Upper lobe of left lung (tissue), 4 donors: ENCODE measurements around the gene BCL2.

Source experiments
- EP300 ChIP-seq, 4 donors: sonication (generic); formaldehyde crosslinking; IDR thresholded peaks; one replicate each; pipeline ENCODE4 v1.5.1; 2017; ENCODE audit warnings: antibody characterized with exemption in 4 of 4, control low read depth in 2 of 4
- POLR2A ChIP-seq, 4 donors: fragments of 450-650 bp; IDR thresholded peaks; one replicate each; pipeline ENCODE4 v1.5.1; 2016 to 2017; ENCODE audit warnings: antibody characterized with exemption in 4 of 4, mild to moderate bottlenecking in 2 of 4
- POLR2AphosphoS5 ChIP-seq, 2 donors: sonication (generic); formaldehyde crosslinking; IDR thresholded peaks; one replicate each; pipeline ENCODE4 v1.5.1; 2017; ENCODE audit warnings: antibody characterized with exemption in 2 of 2
- TF ChIP-seq, protein P1 (sequence below), 6 experiments: fragments of 450-650 bp in 4 of 6; fragments of 200-600 bp in 2 of 6; sonication (generic) in 2 of 6; IDR thresholded peaks; one replicate each; pipeline ENCODE4 v1.5.1; 2016 to 2019; ENCODE audit warnings: antibody characterized with exemption in 6 of 6

GRCh38 chr18:63098018-63098981 is 221.3 kb downstream of the BCL2 start:
- TF ChIP-seq POLR2A (IDR thresholded peaks at IDR 0.05) (no peak), POLR2AphosphoS5 (IDR thresholded peaks at IDR 0.05) (no peak), EP300 (IDR thresholded peaks at IDR 0.05) (no peak)
- TF ChIP-seq, protein P1, sequence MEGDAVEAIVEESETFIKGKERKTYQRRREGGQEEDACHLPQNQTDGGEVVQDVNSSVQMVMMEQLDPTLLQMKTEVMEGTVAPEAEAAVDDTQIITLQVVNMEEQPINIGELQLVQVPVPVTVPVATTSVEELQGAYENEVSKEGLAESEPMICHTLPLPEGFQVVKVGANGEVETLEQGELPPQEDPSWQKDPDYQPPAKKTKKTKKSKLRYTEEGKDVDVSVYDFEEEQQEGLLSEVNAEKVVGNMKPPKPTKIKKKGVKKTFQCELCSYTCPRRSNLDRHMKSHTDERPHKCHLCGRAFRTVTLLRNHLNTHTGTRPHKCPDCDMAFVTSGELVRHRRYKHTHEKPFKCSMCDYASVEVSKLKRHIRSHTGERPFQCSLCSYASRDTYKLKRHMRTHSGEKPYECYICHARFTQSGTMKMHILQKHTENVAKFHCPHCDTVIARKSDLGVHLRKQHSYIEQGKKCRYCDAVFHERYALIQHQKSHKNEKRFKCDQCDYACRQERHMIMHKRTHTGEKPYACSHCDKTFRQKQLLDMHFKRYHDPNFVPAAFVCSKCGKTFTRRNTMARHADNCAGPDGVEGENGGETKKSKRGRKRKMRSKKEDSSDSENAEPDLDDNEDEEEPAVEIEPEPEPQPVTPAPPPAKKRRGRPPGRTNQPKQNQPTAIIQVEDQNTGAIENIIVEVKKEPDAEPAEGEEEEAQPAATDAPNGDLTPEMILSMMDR (IDR thresholded peaks at IDR 0.05): no peak
